Measurements from ENCODE around the gene RAB8A. TPM values are rescaled to one million over a fixed set of nuclear protein-coding genes. Genes with fewer than 3 reads are reported as not detected.

RAB8A gene
- total RNA-seq, 4 donors from 2014 or later, result 31.3 to 59.7 (median 35.6) TPM

DNA sequence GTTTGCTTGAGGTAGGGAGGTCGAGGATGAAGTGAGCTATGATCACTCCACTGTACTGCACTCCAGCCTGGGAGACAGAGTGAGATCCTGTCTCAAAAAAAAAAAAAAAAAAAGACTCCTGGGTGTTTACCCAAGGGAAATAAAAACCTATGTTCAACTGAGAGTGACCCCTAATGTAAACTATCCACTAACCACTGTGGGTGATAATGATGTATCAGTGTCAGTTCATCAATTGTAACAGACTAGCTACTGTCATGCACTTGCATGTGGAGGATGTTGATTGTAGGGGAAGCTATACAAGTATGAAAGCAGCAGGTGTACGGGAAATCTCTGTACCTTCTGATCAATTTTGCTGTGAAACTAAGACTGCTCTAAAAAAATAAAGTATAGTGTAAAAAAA, 64.3 kb downstream of the RAB8A start:
- TF ChIP-seq, protein P1, sequence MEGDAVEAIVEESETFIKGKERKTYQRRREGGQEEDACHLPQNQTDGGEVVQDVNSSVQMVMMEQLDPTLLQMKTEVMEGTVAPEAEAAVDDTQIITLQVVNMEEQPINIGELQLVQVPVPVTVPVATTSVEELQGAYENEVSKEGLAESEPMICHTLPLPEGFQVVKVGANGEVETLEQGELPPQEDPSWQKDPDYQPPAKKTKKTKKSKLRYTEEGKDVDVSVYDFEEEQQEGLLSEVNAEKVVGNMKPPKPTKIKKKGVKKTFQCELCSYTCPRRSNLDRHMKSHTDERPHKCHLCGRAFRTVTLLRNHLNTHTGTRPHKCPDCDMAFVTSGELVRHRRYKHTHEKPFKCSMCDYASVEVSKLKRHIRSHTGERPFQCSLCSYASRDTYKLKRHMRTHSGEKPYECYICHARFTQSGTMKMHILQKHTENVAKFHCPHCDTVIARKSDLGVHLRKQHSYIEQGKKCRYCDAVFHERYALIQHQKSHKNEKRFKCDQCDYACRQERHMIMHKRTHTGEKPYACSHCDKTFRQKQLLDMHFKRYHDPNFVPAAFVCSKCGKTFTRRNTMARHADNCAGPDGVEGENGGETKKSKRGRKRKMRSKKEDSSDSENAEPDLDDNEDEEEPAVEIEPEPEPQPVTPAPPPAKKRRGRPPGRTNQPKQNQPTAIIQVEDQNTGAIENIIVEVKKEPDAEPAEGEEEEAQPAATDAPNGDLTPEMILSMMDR (IDR thresholded peaks at IDR 0.05; ENCODE audit: low read depth), result no peak

DNA sequence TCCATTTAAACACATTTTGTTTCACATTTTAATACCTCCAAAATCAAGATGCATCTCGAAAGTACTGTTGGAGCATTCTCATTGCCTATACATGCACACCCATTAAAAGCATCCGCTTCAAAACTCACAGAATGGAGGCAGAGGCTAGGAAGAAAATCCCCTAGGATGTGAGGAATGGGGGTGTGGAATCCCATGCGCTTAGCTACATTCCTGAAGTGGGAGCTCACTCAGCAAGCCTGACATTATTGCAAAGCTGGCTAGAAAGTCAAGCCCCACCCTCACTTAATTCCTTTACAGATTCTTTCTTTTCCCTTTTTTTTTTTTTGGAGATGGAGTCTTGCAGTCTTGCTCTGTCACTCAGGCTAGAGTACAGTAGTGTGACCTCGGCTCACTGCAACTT, 68.9 kb downstream of the RAB8A start:
- TF ChIP-seq, protein P1 (IDR thresholded peaks at IDR 0.05; ENCODE audit: low read depth), result no peak

Other genes starting within 250 kb of the RAB8A start
- gene CYP4F2, start 213.8 kb upstream of the RAB8A start, total RNA-seq, result not detected
- gene CYP4F11, start 177.4 kb upstream of the RAB8A start, total RNA-seq, result under 1 TPM in 2 of 4 donors, not detected in 2; 0.34 to 0.66 TPM
- gene OR10H4, start 162.9 kb upstream of the RAB8A start, total RNA-seq, result not detected
- 100 to 1,000 TPM; 229 to 393 (median 299) TPM for gene TPM4, start 35.4 kb upstream of the RAB8A start, total RNA-seq
- gene HSH2D, start 31.8 kb downstream of the RAB8A start, total RNA-seq, result 1 to 10 TPM in 2 of 4 donors, under 1 TPM in 2; 0.38 to 1.5 (median 0.82) TPM
- gene CIB3, start 61.6 kb downstream of the RAB8A start, total RNA-seq, result not detected
- 10 to 100 TPM; 65.7 to 78.6 (median 77.6) TPM for gene FAM32A, start 73.5 kb downstream of the RAB8A start, total RNA-seq
- gene AP1M1, start 86.0 kb downstream of the RAB8A start, total RNA-seq, result 100 to 1,000 TPM in 1 of 4 donors, 10 to 100 TPM in 3; 84.9 to 108 (median 88.4) TPM
- gene KLF2, start 212.9 kb downstream of the RAB8A start, total RNA-seq, result 10 to 100 TPM; 17.8 to 70.6 (median 27.9) TPM